ENCODE measurements around the gene ABHD2. TPM values are rescaled to one million over a fixed set of nuclear protein-coding genes. Genes with fewer than 3 reads are reported as not detected.
"Not testable (repeated sequence)": the region's sequence is repeated elsewhere in the genome, so short reads cannot be mapped to it uniquely, and the experiment has no call there.

Gene ABHD2
- polyA plus RNA-seq, 1 donor = 18.5 TPM

DNA sequence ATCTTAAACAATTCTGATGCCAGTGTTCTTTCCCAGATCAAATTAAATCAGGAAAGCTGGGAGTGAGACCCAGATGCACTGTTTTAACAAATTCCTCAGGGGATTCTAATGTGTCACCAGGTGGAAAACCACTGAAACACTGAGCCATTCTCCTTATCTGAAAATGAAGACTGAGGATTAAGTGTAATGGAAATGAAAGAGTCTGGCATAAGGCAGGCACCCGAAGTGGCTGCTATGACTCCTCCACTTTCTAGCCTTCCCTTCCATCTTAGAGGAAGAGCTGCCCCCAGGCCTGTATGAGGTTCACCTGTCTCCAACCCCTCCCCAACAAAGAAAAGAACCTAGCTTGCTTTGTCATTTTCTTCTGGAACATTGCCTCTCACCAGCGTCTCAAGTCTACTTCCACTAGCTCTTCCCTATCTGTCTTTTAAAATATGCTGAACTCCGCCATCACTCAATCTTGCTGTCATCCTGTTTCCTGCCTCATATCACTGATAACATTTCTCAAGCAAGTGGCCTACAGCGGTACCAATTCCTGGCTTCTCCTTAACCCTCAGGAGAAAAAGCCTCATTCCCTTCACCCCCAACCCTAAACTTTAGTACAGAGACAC, 13.7 kb upstream of the ABHD2 start:
- no peak for DNase-seq (ENCODE audit: low read depth)

- DNase-seq (ENCODE audit: low read depth) = no peak
Measured at GRCh38 chr15:89075101-89075640, 13.1 kb upstream of the ABHD2 start.

GRCh38 chr15:89075846-89076245, 12.4 kb upstream of the ABHD2 start:
- no peak for DNase-seq (ENCODE audit: low read depth)

- no peak for DNase-seq (ENCODE audit: low read depth)
Measured at GRCh38 chr15:89077750-89078149, 10.5 kb upstream of the ABHD2 start.

DNA sequence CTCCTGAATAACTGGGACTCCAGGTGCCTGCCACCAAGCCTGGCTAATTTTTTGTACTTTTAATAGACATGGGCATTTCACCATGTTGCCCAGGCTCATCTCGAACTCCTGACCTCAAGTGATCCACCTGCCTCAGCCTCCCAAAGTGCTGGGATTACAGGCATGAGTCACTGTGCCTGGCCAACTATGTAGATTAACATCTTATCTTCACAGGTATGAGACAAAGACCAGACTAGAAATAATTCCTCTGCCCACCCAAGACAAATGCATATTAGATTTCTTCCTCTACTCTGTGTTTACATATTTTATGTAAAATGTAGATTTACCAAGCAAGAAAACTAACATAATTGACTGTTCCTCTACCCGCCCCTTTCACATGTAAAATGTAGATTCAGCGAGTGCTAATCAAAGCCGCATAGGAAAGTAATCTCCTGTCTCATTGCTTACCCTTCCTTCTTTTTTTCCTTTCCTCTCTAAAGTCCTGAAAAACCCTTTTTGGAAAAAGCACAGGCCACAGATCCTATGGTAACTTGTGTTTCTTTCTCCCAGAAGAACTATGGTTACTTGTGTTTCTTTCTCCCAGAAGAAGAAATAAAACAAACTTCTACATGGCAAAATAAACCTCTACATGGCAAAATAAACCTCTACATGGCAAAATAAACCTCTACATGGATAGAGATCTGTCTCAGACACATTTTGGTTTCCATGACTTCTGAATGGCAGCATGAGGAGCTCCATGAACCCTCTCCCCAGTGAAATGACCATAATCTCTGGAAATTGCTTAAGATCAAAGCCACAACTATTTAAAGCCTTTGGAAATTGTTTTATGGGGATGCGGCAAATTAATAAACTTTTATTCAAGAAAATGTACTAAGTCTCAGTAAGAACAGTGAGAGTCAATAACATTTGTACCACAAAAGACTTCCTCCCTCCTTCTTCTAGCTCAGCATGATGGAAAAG, 9.1 kb upstream of the ABHD2 start:
- DNase-seq (ENCODE audit: low read depth) = no peak

- DNase-seq (ENCODE audit: low read depth) = no peak
Measured at GRCh38 chr15:89081878-89082277, 6.4 kb upstream of the ABHD2 start.

GRCh38 chr15:89083246-89083645, 5.0 kb upstream of the ABHD2 start:
- DNase-seq (ENCODE audit: low read depth) = no peak

DNA sequence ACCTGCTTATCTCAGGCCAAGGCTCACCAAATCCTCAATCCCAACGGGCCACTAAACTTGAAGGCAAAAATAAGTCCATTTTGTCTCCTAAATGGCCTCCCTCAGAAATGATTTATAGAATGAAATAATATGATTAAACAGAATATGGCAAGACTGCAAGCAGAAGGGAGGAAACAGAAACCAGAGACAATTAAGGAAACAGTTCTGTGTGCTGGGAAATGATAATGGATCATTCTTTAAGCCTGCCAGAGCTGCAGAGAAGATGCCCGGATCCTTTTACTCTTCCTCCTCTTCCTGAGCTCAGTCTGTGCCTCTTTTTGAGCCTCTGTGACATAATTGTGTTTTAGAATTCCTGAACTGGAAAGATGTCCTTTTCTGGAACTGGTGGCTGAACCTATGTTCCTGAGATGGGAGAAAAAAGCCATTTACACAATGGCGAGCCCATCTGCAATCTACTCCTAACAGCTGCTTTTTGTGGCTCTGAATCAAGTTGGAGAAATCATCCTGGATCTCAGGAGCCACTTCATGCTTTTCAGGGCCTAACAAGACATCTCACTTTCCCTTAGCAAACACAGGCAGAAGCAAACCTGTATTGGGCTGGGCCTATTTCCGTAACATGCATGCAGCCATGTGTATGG, 2.8 kb upstream of the ABHD2 start:
- DNase-seq (ENCODE audit: low read depth) = no peak

DNA sequence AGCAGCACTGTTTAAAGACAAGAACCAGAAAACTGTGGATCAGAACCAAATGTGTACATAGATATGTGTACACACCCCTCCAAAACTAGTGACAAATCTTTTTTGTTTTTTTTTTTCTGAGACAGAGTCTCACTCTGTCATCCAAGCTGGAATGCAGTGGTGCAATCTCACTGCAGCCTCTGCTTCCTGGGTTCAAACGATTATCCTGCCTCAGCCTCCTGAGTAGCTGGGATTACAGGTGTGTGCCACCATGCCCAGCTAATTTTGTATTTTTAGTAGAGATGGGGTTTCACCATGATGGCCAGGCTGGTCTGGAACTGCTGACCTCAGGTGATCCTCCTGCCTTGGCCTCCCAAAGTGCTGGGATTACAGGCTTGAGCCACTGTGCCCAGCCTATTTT, 2.3 kb upstream of the ABHD2 start:
- not testable (repeated sequence) for DNase-seq (ENCODE audit: low read depth)

DNA sequence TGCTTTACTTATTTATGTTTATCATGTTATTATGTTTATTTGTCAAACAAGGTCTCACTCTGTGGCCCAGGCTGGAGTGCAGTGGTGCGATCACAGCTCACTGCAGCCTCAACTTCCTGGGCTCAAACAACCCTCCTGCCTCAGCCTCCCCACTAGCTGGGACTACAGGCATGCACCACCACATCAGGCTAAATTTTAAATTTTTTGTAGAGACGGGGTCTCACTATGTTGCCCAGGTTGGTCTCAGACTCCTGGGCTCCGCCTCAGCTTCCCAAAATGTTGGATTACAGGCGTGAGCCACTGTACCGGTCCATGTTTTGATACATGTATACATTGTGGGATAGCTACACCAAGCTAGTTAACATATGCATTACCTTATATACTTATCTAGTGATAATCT, 1.9 kb upstream of the ABHD2 start:
- not testable (repeated sequence) for DNase-seq (ENCODE audit: low read depth)

DNA sequence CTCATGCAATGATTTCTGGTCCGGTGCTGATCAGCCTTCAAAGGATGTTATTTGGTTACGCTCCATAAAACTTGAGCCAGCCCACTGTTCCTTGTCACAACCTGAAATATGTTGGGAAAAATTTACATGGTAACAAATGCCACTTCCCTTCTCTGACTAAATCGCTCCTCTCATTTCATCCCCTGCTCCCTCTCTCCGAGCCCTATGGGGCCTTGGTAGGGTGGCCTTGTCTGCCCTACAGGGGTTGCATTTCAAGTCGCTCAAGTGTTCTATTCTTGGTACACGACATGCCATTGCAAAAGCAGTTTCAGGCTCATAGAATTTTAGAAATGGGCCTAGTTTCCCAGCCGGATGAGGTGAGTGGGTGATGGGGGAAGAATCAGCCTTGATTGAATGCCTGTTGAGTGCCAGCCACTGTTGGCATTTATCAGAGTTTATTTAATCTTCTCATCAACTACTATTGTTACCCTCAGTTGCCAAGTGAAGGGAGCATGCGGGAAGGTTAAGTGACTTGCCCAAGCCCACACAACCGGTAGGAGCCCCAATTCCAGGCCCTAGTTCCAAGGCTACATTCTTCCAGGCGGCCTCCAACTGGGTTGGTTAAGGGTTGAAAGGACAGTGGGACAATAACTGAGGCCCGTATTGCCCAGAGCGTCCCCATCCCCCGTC, 961 bp upstream of the ABHD2 start:
- DNase-seq (ENCODE audit: low read depth) = no peak

GRCh38 chr15:89088605-89089315, 504 bp downstream of the ABHD2 start:
- DNase-seq (ENCODE audit: low read depth) = no peak

DNA sequence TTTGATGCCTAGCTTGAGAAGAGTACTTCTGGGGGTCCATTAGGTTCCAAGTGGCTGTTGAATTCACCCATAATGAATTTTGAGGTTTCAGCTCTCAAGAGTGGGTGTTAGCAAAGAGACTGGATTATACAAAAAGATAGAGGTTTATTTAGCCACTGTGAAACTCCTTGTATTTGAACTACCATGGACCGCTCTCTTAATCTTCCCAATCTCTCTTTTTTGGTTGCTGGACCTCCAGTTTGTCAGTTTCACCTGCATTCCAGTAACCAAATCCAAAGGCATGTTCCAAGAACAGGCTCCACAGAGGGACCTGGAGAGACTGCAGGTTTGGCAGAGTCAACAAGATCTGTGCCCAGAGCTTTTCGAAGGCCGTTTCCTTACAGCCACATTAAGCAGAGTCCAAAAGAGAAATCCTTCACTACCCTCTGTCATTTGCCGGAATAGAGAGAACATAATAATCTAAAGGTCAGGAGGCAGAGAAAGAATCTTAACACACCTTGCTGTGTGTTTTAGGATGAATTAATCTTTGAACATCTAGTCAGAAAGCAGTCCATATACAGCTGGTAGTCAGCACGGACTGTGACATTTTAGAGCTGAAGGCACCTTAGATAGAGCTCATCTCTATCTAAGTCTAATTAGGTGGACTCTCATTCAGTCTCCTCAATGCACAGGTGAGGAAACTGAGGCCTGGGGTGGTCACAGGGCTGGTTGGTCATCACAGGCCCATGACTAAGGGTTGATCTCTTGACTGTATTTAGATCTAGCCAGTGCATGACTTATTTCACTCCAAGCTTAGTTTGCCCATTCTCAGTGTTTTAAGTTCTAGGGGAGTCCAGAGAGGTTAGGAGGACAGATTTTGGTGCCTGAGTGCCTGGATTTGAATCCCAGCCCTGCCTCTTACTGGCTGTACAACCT, 1.3 kb downstream of the ABHD2 start:
- no peak for DNase-seq (ENCODE audit: low read depth)

DNA sequence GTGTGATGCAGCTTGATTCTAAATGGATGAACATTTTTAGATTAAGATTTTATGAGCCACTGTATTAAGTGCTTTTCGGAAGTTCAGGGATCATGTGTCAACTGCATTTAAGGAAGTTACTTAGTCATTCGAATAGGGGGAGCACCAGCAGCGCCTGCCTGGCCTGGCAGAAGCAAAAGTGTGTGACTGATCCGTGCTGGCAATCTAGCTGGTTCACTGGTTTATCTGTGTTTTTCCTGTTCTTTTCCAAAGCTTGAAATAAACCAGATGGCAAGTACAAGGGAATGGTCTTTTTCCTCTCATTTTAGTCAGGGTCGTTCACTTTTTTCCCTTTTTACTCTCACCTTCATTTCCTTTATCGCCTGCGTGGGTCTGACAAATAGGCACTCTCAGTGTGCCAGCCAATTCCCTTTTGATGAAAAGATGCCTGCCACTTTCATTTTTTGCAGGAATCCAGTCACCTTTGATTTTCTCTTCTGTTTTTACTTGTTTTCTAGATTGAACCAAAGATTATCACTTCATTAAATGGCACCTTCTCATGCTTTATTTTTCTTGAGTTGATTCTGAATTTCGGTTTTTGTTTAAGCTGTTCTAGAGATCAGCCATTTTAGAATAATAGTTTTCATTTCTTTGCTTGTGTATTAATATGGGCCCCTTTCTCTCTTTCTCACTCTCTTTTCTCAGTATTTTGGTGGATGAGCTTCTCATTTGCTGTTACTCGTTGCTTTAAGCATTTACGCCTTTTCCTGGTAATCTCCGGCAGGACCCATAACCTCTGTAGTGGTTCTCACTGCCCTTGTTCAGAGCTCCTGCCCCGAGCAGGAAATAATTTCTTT, 2.8 kb downstream of the ABHD2 start:
- no peak for DNase-seq (ENCODE audit: low read depth)

- DNase-seq (ENCODE audit: low read depth) = no peak
Measured at GRCh38 chr15:89091627-89092220, 3.5 kb downstream of the ABHD2 start.

DNA sequence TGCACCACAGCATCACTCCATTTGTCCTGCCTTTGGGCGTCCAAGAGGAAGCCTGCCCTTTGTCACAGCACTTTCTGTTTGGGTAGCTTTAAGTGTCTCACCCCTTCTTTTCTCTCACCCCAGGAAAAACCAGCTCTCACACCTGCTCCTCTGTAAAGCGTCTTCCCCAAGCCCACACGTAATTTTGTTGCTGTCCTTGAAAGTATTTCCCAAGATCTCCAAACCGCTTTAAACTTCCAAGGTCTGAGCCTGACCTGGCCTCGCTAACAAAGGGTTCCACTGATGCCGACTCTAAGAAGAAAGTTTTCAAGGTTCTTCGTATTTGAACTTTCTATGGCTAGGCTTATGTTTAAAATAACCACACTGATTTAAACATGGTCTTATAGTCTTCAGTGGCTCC, 5.3 kb downstream of the ABHD2 start:
- DNase-seq (ENCODE audit: low read depth) = no peak

GRCh38 chr15:89095073-89095472, 6.8 kb downstream of the ABHD2 start:
- no peak for DNase-seq (ENCODE audit: low read depth)

DNA sequence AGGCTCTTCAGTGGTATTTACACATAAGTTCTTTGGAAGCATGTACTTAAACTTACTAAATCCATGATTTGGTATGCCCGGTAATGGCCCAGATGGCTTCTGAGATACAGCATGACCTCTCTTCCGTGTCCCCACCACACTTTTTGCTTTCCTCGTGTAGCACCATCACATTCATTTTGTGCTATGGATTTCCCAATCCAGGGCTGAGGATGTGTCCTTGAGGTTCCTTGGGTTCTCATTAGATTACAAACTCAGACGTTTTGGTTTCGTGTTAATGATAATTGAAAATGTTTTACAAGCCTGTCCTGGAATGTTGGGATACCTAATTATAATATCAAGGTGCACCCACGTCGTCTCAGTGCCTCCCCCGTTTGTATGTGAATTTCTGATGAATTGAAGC, 7.3 kb downstream of the ABHD2 start:
- no peak for DNase-seq (ENCODE audit: low read depth)

GRCh38 chr15:89096664-89097063, 8.4 kb downstream of the ABHD2 start:
- no peak for DNase-seq (ENCODE audit: low read depth)

All from forelimb muscle (tissue), 1 donor.